ENCODE measurements around the gene TMEM95.

Gene TMEM95

GRCh38 chr17:7403727-7403976, 48.7 kb downstream of the TMEM95 start (continued):
- TF ChIP-seq PATZ1 (CRISPR knock-in tag; IDR thresholded peaks at IDR 0.05; ENCODE audit: borderline replicate concordance) (no peak), CSDC2 (CRISPR knock-in tag; IDR thresholded peaks at IDR 0.05) (no peak), OSR1 (CRISPR knock-in tag; IDR thresholded peaks at IDR 0.05) (no peak), ZNF70 (CRISPR knock-in tag; IDR thresholded peaks at IDR 0.05) (no peak), ZNF8 (CRISPR knock-in tag; IDR thresholded peaks at IDR 0.05) (no peak), ESRRG (CRISPR knock-in tag; IDR thresholded peaks at IDR 0.05) (no peak)
- TF ChIP-seq, protein P1, sequence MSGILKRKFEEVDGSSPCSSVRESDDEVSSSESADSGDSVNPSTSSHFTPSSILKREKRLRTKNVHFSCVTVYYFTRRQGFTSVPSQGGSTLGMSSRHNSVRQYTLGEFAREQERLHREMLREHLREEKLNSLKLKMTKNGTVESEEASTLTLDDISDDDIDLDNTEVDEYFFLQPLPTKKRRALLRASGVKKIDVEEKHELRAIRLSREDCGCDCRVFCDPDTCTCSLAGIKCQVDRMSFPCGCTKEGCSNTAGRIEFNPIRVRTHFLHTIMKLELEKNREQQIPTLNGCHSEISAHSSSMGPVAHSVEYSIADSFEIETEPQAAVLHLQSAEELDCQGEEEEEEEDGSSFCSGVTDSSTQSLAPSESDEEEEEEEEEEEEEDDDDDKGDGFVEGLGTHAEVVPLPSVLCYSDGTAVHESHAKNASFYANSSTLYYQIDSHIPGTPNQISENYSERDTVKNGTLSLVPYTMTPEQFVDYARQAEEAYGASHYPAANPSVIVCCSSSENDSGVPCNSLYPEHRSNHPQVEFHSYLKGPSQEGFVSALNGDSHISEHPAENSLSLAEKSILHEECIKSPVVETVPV (CRISPR knock-in tag; IDR thresholded peaks at IDR 0.05): no peak
- TF ChIP-seq, protein P2, sequence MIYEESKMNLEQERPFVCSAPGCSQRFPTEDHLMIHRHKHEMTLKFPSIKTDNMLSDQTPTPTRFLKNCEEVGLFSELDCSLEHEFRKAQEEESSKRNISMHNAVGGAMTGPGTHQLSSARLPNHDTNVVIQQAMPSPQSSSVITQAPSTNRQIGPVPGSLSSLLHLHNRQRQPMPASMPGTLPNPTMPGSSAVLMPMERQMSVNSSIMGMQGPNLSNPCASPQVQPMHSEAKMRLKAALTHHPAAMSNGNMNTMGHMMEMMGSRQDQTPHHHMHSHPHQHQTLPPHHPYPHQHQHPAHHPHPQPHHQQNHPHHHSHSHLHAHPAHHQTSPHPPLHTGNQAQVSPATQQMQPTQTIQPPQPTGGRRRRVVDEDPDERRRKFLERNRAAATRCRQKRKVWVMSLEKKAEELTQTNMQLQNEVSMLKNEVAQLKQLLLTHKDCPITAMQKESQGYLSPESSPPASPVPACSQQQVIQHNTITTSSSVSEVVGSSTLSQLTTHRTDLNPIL (CRISPR knock-in tag; IDR thresholded peaks at IDR 0.05; ENCODE audit: low read depth): no peak

DNA sequence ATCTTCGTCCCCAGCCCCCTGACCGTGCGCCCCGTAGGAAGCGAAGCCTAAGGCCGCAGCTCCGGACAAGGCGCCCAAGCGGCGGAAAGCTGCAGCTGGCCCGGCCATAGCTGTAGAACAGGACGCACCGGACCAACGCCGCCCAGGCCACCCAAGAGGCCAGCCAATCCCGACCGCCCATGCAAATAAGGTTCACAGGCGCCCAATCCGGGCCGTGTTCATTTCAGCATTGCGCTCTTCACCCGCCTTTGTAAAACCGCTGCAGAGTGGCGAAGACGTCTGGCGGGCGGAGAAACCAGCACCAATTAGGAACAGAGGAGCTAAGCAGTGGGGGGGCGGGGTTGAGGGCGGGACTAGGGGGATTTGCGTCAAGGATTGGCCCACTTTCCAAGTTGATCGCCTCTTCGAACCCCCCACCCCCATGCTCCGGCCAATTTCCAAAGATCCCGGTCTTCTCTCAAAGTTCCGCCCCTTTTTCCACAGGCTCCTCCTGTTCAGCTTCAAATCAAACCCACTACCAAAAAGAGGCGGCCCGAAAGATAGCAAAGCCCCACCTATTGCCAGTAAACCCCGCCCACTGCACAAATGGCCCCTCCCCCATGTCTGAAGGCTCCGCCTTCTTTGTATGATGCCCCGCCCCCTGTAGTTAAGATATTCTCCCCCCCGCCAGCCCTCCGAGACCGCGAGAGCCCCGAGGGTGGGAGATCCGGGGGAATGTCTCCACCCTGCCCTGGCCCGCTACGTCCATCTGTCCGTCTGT, 49.2 kb downstream of the TMEM95 start, which contains the start of gene TMEM256:
Gene TMEM256 (minus strand): TSS at position 121 of the 760 bp plus-strand sequence. CDS start 13 bp downstream, at position 108.
- peak; percentile 96 for ATAC-seq
- TF ChIP-seq ESRRG (CRISPR knock-in tag; IDR thresholded peaks at IDR 0.05) (no peak), TSHZ2 (CRISPR knock-in tag; IDR thresholded peaks at IDR 0.05) (no peak), ZC3H10 (CRISPR knock-in tag; IDR thresholded peaks at IDR 0.05) (no peak)

- ATAC-seq: peak; percentile 36
- TF ChIP-seq PATZ1 (CRISPR knock-in tag; IDR thresholded peaks at IDR 0.05; ENCODE audit: borderline replicate concordance): no peak
Measured at GRCh38 chr17:7404737-7405349, 49.9 kb downstream of the TMEM95 start.

- ATAC-seq: peak; percentile 3; the same call in 2 of the 3 replicates
- no peak for TF ChIP-seq TCF4 (CRISPR knock-in tag; IDR thresholded peaks at IDR 0.05; ENCODE audit: borderline replicate concordance)
- TF ChIP-seq ARNTL (CRISPR knock-in tag; IDR thresholded peaks at IDR 0.05; ENCODE audit: borderline replicate concordance, low read depth): no peak
- TF ChIP-seq ISL1 (CRISPR knock-in tag; IDR thresholded peaks at IDR 0.05): no peak
- TF ChIP-seq PPARA (CRISPR knock-in tag; IDR thresholded peaks at IDR 0.05; ENCODE audit: borderline replicate concordance): no peak
- TF ChIP-seq CSDC2 (CRISPR knock-in tag; IDR thresholded peaks at IDR 0.05): no peak
- TF ChIP-seq POU6F1 (CRISPR knock-in tag; IDR thresholded peaks at IDR 0.05; ENCODE audit: borderline replicate concordance, low read depth): no peak
- TF ChIP-seq TSHZ2 (CRISPR knock-in tag; IDR thresholded peaks at IDR 0.05): no peak
- no peak for TF ChIP-seq ZNF565 (CRISPR knock-in tag; conservative IDR thresholded peaks at IDR 0.05; ENCODE audit: low read depth)
- TF ChIP-seq TOX (CRISPR knock-in tag; IDR thresholded peaks at IDR 0.05; ENCODE audit: borderline replicate concordance): no peak
- no peak for TF ChIP-seq ZFP30 (CRISPR knock-in tag; IDR thresholded peaks at IDR 0.05)
- no peak for TF ChIP-seq ZFP3 (CRISPR knock-in tag; IDR thresholded peaks at IDR 0.05)
- no peak for TF ChIP-seq ZC3H10 (CRISPR knock-in tag; IDR thresholded peaks at IDR 0.05)
Measured at GRCh38 chr17:7405350-7406234, 50.6 kb downstream of the TMEM95 start.
